HL-60 (cell line): ENCODE data around the gene KRCC1.

Experiments used
- DNase-seq, 2 experiments: peaks; one replicate each; pipeline ENCODE4 v3.0.0-alpha.2; 2010 to 2020; ENCODE audit warnings: low read depth in 1 of 2, low spot score in 1 of 2
- H3K27ac ChIP-seq: fragments of 250-450 bp; sonication (Bioruptor Pico); replicated peaks from 2 replicates; pipeline ENCODE4 v1.5.1; 2020; ENCODE audit warnings: mild to moderate bottlenecking, moderate library complexity
- H3K27me3 ChIP-seq: fragments of 250-450 bp; sonication (Bioruptor Pico); 2 replicates; pipeline ENCODE4 v1.5.1; 2021; ENCODE audit warnings: mild to moderate bottlenecking, moderate library complexity; ENCODE audit not compliant: insufficient read depth, poor library complexity, severe bottlenecking
- H3K4me3 ChIP-seq: replicated peaks from 2 replicates; pipeline ENCODE4 v1.5.1; 2011; ENCODE audit warnings: mild to moderate bottlenecking, control low read depth, low read length; ENCODE audit not compliant: insufficient read depth
- GABPA ChIP-seq: IDR thresholded peaks from 2 replicates; pipeline ENCODE4 v1.6.1; 2012; ENCODE audit warnings: low read depth
- POLR2AphosphoS5 ChIP-seq: IDR thresholded peaks from 2 replicates; pipeline ENCODE4 v1.6.1; 2012; ENCODE audit warnings: low read depth
- SPI1 ChIP-seq: IDR thresholded peaks from 2 replicates; pipeline ENCODE4 v1.6.1; 2012; ENCODE audit warnings: low read depth, mild to moderate bottlenecking, borderline replicate concordance
- long read RNA-seq: library from polyadenylated mRNA; unstranded; transcript quantifications from one replicate; pipeline ENCODE4 v2.0.0, GENCODE V29; 2020
- TF ChIP-seq, protein P1 (sequence below): IDR thresholded peaks from one replicate; pipeline ENCODE4 v1.5.1; 2011; ENCODE audit warnings: low read length, control low read depth, inconsistent platforms; ENCODE audit not compliant: insufficient read depth
- TF ChIP-seq, protein P2 (sequence below): IDR thresholded peaks from 2 replicates; pipeline ENCODE4 v1.6.1; 2012; ENCODE audit warnings: low read depth; ENCODE audit not compliant: insufficient replicate concordance

Gene KRCC1
- long read RNA-seq, transcript KRCC1-201 (4 exons, 1,753 nt): major isoform, 15 of 19 reads
- long read RNA-seq, partial matches to known transcripts: 0 of 19 reads
- long read RNA-seq, other reads (novel, unspliced or antisense): 4 of 19 reads

DNA sequence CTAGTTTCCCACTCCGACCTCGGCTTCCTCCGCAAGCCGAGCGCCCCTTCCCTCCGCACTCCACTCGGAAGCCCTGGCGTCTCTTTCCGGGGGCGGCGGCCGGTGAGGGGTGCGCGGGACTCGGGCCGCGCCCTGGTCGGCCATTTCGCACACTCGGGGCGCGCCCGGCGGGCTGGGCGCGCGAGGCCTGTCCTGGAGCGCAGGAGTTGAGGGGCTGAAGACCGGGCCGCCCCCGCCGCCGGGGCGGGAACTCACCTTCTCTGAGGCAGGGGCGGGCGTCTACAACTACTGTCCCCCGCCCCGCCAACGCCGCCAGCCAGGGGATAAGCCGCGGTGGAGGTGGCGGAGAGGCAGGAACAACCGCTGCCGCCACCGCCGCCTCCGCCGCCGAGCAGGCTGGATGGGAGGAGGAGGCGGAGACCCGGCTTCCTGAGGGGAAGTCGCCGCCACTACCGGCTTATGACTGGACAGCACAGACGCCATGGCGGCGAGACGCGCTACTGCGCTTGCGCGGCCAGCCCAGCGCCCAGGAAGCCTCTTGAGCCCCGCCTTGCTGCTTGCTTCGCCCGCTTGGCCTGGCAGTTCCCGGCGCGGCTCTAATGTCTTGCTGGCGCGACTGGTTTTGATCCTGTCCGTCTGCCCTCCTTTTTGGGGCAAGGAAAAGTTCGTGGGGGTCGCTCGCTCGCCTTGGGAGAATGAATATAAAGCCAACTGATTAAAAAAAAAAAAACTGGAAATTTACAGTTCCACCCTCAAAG, at the start of gene KRCC1:
TSS of gene KRCC1 (minus strand) at position 413 of the 758 bp plus-strand sequence. CDS start 27,220 bp downstream, outside the sequence.
- DNase-seq: peak; percentile 91 to 95
- Histone ChIP-seq H3K27ac (peak within 1 kb of the TSS; percentile 96), H3K4me3 (peak within 1 kb of the TSS; percentile 65), H3K27me3 (no peaks in the 10 kb centered on the region)
- TF ChIP-seq GABPA (no peak), POLR2AphosphoS5 (peak; percentile 77), SPI1 (peak; percentile 77)
- TF ChIP-seq, protein P1, sequence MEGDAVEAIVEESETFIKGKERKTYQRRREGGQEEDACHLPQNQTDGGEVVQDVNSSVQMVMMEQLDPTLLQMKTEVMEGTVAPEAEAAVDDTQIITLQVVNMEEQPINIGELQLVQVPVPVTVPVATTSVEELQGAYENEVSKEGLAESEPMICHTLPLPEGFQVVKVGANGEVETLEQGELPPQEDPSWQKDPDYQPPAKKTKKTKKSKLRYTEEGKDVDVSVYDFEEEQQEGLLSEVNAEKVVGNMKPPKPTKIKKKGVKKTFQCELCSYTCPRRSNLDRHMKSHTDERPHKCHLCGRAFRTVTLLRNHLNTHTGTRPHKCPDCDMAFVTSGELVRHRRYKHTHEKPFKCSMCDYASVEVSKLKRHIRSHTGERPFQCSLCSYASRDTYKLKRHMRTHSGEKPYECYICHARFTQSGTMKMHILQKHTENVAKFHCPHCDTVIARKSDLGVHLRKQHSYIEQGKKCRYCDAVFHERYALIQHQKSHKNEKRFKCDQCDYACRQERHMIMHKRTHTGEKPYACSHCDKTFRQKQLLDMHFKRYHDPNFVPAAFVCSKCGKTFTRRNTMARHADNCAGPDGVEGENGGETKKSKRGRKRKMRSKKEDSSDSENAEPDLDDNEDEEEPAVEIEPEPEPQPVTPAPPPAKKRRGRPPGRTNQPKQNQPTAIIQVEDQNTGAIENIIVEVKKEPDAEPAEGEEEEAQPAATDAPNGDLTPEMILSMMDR: no peak
- TF ChIP-seq, protein P2, sequence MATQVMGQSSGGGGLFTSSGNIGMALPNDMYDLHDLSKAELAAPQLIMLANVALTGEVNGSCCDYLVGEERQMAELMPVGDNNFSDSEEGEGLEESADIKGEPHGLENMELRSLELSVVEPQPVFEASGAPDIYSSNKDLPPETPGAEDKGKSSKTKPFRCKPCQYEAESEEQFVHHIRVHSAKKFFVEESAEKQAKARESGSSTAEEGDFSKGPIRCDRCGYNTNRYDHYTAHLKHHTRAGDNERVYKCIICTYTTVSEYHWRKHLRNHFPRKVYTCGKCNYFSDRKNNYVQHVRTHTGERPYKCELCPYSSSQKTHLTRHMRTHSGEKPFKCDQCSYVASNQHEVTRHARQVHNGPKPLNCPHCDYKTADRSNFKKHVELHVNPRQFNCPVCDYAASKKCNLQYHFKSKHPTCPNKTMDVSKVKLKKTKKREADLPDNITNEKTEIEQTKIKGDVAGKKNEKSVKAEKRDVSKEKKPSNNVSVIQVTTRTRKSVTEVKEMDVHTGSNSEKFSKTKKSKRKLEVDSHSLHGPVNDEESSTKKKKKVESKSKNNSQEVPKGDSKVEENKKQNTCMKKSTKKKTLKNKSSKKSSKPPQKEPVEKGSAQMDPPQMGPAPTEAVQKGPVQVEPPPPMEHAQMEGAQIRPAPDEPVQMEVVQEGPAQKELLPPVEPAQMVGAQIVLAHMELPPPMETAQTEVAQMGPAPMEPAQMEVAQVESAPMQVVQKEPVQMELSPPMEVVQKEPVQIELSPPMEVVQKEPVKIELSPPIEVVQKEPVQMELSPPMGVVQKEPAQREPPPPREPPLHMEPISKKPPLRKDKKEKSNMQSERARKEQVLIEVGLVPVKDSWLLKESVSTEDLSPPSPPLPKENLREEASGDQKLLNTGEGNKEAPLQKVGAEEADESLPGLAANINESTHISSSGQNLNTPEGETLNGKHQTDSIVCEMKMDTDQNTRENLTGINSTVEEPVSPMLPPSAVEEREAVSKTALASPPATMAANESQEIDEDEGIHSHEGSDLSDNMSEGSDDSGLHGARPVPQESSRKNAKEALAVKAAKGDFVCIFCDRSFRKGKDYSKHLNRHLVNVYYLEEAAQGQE: no peak

DNA sequence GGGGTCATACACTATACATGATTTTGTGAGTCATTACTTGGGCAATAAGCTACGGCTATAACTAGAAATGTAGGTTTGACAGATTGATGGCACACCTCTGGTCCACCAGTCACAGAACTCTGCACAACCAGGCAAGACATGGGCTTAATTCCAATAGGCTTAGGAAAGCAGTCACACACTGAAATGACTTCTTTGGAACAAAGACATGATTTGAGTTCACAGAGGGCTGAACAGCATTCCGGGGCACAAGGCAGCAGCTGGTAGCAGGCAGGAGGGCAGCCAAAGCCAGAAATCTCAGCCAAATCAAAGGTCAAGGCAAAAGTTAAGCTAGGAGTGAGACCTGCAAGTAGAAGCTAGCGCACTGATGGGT, 44.9 kb upstream of the KRCC1 start:
- TF ChIP-seq GABPA (no peak), POLR2AphosphoS5 (no peak), SPI1 (no peak)
- TF ChIP-seq, protein P2: no peak
- TF ChIP-seq, protein P1: no peak
- no peak for DNase-seq
- H3K27me3 ChIP-seq: no peaks in the 10 kb centered on the region

DNA sequence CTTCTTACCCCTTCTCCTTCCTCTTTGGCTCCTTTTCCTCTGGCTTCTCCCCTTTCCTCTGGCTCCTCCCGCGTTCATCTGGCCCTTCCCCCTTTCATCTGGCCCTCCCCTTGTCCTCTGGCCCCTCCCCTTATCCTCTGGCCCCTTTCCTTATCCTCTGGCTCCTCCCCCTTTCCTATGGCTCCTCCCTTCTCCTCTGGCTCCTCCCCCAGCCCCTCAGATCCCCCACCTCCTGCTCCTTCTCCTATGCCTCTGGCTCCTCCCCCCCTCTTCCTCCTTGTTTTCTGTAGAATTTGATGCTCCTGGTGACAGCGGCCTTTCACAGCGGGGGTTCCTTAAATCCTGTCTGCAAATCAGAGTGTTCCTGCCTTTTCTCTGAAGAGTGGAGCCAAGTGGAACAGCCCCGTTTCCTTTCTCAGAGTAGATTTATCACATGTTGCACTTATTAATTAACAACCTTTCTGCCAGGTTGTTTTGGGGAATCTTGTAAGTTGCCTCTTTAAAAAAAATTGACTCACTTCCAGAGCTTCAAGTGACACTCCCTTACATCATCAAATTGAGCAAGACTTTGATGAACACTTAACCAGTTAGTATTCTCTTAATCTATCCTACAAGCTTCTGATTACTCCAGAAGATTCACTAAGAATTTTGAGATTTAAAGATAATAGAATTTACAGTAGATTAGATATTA, 44.4 kb upstream of the KRCC1 start:
- Histone ChIP-seq H3K4me3 (no peak overlapping the region), H3K27ac (no peak overlapping the region), H3K27me3 (no peaks in the 10 kb centered on the region)
- DNase-seq: peak in 1 of 2 experiments; percentile 38
- TF ChIP-seq, protein P2: no peak
- TF ChIP-seq, protein P1: no peak
- TF ChIP-seq POLR2AphosphoS5 (no peak), GABPA (no peak), SPI1 (no peak)

More for the DNA sequence above, 44.9 kb upstream of the KRCC1 start:
- Histone ChIP-seq H3K4me3 (no peak overlapping the region), H3K27ac (no peak overlapping the region)
